B cell (primary cell): ENCODE measurements around the gene MCHR1.

Experiments used
- EZH2 ChIP-seq: IDR thresholded peaks from 2 replicates; pipeline ENCODE4 v1.6.1; 2012; ENCODE audit warnings: borderline replicate concordance, low read depth, mild to moderate bottlenecking, moderate library complexity, low read length; ENCODE audit not compliant: insufficient read depth, poor library complexity, severe bottlenecking
- TF ChIP-seq, protein P1 (sequence below): fragments of 200-600 bp; IDR thresholded peaks from one replicate; pipeline ENCODE4 v1.8.0; 2022; ENCODE audit warnings: antibody characterized with exemption, mild to moderate bottlenecking

- TF ChIP-seq EZH2 = no peak
- TF ChIP-seq, protein P1, sequence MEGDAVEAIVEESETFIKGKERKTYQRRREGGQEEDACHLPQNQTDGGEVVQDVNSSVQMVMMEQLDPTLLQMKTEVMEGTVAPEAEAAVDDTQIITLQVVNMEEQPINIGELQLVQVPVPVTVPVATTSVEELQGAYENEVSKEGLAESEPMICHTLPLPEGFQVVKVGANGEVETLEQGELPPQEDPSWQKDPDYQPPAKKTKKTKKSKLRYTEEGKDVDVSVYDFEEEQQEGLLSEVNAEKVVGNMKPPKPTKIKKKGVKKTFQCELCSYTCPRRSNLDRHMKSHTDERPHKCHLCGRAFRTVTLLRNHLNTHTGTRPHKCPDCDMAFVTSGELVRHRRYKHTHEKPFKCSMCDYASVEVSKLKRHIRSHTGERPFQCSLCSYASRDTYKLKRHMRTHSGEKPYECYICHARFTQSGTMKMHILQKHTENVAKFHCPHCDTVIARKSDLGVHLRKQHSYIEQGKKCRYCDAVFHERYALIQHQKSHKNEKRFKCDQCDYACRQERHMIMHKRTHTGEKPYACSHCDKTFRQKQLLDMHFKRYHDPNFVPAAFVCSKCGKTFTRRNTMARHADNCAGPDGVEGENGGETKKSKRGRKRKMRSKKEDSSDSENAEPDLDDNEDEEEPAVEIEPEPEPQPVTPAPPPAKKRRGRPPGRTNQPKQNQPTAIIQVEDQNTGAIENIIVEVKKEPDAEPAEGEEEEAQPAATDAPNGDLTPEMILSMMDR = no peak
Measured at GRCh38 chr22:40673017-40673416, 6.3 kb upstream of the MCHR1 start.
